Measurements from ENCODE around the gene PPIF.

The PPIF gene

DNA sequence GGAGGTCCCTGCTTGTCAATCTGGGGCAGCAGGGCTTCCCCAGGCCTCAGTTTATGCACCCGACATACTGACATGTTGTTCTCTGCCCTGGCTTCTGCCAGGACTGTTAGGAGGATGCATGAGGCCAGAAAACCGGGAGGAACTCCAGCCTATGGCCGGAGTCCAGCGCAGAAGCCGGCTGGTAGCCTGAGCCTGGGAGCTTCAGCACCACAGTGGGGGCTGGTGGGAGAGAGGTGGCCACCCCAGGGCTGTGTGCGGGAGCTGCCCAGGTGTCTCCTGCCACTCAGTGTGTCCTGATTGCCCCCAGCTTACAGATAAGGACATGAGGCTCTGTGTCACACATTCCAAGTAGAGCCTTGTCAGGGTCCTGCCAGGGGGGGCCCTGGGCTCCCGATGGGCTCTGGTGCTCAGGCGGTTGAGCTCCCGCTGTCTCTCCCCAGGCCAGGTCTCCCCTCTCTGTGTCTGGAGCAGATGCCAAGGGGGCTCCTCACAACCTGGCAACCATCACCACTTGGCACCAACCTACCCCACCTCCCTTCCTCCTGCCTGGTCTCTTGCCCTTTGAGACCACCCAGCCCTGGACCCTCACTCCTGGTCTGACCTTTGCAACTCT lies 32.3 kb downstream of the PPIF start:
- Histone ChIP-seq H3K27me3 (ENCODE audit: insufficient read depth, low read length) (no peaks in the 10 kb centered on the region), H3K36me3 (ENCODE audit: insufficient read depth, low read length) (no peaks in the 10 kb centered on the region), H3K4me3 (ENCODE audit: low read length) (no peak overlapping the region), H3K4me1 (ENCODE audit: insufficient read depth, low read length) (peaks cover 18% of the 10 kb centered on the region), H3K9me3 (ENCODE audit: low read length) (no peaks in the 10 kb centered on the region), H2AFZ (ENCODE audit: low read depth, low read length) (no peak overlapping the region)

DNA sequence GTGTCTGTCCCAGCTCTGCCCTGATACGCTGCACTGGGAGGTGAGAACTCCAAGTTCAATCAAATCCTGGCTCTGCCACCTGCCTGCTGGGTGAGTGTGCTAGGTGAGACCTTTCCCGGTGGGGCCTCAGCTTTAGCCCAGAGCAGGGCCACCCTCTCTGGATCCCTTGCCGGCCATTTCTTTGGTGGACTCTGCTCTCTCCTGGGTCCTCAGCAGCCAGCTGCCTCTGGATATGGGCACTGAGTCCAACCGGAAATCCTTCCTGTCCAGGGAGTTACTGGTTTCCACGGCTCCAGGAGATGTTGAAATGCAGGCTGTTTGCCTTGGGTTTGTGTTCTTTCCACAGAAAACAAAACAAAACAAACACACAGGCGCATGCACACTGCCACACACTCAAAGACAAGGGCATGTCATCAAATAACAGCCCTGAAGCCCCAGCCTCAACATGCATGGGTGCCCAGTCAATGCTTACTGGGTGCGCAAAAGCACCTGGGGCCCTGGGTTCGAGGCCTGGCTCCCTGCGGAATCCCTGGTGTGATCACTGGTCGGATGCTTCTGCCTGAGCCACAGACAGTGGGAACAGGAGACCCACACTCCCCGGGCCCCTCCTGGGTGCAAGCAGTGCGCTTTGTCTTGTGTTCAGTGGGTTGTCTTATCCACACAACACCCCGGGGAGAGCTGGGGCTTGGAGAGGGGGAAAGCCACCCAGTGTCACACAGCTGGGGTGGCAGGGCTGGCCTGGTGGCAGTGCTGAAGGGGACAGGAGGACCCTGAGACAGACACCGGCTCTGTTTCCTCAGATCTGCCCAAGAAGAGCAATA lies 33.1 kb downstream of the PPIF start:
- peaks cover 21% of the 10 kb centered on the region for H3K4me1 ChIP-seq (ENCODE audit: insufficient read depth, low read length)
- H2AFZ ChIP-seq (ENCODE audit: low read depth, low read length), result no peak overlapping the region
- H3K36me3 ChIP-seq (ENCODE audit: insufficient read depth, low read length), result no peaks in the 10 kb centered on the region
- H3K27me3 ChIP-seq (ENCODE audit: insufficient read depth, low read length), result no peaks in the 10 kb centered on the region
- H3K4me3 ChIP-seq (ENCODE audit: low read length), result no peak overlapping the region
- H3K9me3 ChIP-seq (ENCODE audit: low read length), result no peaks in the 10 kb centered on the region

DNA sequence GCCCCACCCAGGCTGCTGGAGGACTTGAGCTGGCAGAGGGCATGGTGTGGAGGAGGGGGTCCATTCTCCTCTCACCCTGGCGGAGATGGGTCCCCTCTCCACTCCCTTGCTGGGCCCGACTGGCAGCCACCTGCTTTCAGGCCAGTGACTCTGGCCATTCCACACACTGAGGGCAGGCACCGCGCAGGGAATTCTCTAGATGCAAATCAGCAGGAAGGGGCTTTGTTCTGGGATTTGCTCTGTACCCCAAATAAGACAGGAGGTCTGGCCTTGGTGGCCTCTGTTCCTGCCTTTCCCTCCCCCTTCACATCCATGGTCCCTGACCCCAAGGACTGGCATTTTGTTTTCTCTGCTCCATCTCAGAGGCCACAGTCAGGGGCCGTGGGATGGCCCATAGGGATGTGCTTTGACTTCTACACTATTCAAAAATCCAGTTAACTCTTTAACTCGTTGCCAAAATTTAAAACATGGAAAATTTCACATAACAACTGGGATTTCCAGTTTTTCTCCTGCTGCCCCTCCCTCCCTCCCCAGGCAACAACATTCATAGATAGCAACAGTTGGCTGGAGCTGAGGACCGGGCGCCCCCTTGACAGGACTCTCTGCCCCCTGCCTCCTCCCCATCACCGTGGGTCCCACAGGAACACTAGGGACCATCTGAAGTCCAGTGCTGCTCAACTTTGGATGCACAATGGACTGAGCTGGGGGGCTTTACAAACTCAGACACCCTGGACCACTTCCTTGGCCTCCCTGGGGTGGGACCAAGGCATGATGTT lies 33.9 kb downstream of the PPIF start:
- Histone ChIP-seq H3K9me3 (ENCODE audit: low read length) (no peaks in the 10 kb centered on the region), H3K27me3 (ENCODE audit: insufficient read depth, low read length) (no peaks in the 10 kb centered on the region), H3K36me3 (ENCODE audit: insufficient read depth, low read length) (no peaks in the 10 kb centered on the region), H3K4me1 (ENCODE audit: insufficient read depth, low read length) (peaks cover 21% of the 10 kb centered on the region), H2AFZ (ENCODE audit: low read depth, low read length) (no peak overlapping the region), H3K4me3 (ENCODE audit: low read length) (no peak overlapping the region)

DNA sequence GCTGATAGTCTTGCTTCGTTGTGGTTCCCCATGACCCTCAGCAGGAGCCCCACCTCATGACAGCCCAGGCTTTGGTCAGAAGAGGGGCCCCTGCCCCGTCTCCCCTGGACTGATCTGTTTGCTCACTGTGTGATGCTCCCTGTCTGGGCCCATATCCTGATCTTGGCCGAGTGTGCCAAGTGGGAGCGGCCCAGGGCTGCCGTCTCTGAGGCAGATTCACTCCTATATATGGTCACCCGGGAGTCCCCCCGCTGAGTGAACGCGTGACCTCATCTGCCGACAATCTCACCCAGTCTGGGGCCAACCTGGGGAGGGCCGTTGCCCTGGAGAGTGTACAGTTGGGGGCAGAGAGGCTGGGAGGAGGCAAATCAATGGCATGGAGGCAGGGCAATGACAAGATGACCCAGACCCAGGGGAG lies 34.5 kb downstream of the PPIF start:
- Histone ChIP-seq H3K4me3 (ENCODE audit: low read length) (no peak overlapping the region), H3K4me1 (ENCODE audit: insufficient read depth, low read length) (peaks cover 21% of the 10 kb centered on the region), H3K27me3 (ENCODE audit: insufficient read depth, low read length) (no peaks in the 10 kb centered on the region), H2AFZ (ENCODE audit: low read depth, low read length) (no peak overlapping the region), H3K36me3 (ENCODE audit: insufficient read depth, low read length) (no peaks in the 10 kb centered on the region), H3K9me3 (ENCODE audit: low read length) (no peaks in the 10 kb centered on the region)

DNA sequence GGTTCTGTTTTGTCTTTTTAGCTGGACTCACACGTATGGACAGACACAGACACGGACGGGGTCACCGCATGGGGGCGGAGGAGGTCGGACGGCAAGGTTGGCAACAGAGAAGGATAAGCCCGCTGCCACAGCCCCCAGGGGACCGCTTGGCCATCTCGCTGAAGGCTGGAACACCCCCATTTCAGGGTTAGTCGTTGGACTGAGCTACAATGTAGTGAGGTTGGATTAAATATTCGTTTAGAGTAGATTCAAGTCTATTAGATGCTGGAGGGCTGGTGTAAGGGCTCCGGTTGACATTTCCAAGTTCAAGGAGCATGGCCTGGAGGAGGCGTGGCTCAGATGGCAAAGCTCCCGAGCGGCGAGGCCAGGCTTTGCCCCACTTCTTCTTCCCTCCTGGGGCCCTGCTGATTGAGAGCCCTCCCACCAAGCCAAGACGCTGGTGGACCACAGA lies 35.2 kb downstream of the PPIF start:
- no peak overlapping the region for H2AFZ ChIP-seq (ENCODE audit: low read depth, low read length)
- no peaks in the 10 kb centered on the region for H3K36me3 ChIP-seq (ENCODE audit: insufficient read depth, low read length)
- H3K27me3 ChIP-seq (ENCODE audit: insufficient read depth, low read length), result no peaks in the 10 kb centered on the region
- no peak overlapping the region for H3K4me3 ChIP-seq (ENCODE audit: low read length)
- H3K9me3 ChIP-seq (ENCODE audit: low read length), result no peaks in the 10 kb centered on the region
- peaks cover 21% of the 10 kb centered on the region for H3K4me1 ChIP-seq (ENCODE audit: insufficient read depth, low read length)

DNA sequence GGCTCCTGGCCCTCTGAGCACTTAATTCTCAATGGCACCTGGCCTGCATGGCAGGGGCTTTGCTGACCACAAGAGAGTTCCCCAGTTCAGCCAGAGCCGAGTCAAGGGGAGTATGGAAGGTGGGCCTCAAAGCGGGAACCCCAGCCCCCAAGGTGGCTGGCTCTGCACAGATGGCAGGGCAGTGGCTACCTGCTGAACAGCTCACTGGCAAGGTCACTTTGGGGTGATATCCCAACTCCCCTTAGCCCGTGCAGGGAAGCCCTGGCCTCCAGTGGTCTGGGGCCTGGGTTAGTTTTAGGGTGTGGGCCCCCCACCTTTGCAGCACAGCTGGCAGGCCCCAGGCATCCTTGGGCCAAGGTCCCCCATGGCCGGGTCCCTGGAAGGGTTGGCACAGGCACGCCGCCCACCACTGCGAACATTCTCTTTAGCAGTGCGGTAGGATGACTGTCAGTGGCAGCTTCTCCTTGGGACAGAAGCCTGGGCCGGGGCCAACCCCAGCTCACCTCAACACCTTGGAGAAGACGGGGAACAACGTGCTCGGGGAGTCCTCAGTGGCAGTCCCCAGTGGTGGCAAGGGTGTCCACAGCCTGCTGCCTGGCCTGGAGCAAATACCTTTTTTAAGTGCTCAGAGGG lies 36.8 kb downstream of the PPIF start:
- H3K36me3 ChIP-seq (ENCODE audit: insufficient read depth, low read length), result no peaks in the 10 kb centered on the region
- no peak overlapping the region for H2AFZ ChIP-seq (ENCODE audit: low read depth, low read length)
- peaks cover 21% of the 10 kb centered on the region for H3K4me1 ChIP-seq (ENCODE audit: insufficient read depth, low read length)
- H3K9me3 ChIP-seq (ENCODE audit: low read length), result no peaks in the 10 kb centered on the region
- no peak overlapping the region for H3K4me3 ChIP-seq (ENCODE audit: low read length)
- no peaks in the 10 kb centered on the region for H3K27me3 ChIP-seq (ENCODE audit: insufficient read depth, low read length)

DNA sequence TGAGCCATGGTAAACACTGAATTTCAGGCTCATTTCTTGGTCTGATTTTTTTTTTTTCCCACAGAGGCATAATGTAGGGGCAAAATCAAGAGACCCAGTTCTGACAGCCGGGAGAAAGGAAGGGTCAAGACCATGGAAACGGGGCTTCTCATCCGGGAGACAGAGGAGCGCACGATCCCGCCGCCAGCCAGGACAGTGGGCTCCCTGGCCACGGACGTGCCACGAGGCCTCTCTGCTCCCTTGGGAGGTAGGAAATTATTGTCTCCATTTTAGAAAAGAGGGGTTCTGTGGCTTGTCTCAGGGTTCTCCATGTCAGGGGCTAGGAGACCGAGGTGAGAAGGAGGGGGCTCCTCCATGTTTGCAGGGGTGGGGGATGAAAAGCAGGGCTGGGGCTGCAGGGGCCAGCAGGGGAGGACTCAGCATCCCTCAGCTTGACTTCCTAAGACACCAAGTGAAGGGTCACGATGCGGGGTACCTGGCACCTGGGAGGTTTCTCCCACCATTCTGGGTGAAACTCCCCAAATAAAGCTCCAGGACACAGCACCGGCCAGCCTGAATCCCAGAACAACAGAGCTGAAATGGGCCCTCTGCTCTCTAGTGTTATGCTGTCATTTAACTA lies 37.6 kb downstream of the PPIF start:
- H2AFZ ChIP-seq (ENCODE audit: low read depth, low read length), result no peak overlapping the region
- peaks cover 21% of the 10 kb centered on the region for H3K4me1 ChIP-seq (ENCODE audit: insufficient read depth, low read length)
- no peak overlapping the region for H3K4me3 ChIP-seq (ENCODE audit: low read length)
- no peaks in the 10 kb centered on the region for H3K9me3 ChIP-seq (ENCODE audit: low read length)
- no peaks in the 10 kb centered on the region for H3K27me3 ChIP-seq (ENCODE audit: insufficient read depth, low read length)
- no peaks in the 10 kb centered on the region for H3K36me3 ChIP-seq (ENCODE audit: insufficient read depth, low read length)

DNA sequence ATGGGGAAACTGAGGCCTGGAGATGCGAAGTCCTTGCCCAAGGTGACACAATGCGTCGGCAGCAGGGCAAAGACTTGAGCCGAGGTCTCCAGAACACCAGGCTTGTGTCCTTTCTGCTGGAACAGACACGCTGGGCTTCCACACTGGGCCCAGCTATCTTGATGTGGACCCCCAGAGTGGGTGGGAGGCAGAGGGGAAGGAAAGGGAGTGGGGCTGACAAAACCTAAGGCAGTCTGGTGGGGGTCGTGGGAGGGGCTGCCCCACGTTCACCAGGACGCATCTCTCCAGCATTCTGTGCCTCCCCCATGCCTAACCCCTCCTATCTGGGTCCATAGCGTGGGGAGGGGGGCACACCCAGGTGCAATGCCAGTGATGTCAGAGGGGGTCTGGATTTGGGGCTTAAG lies 38.1 kb downstream of the PPIF start:
- no peak overlapping the region for H3K4me3 ChIP-seq (ENCODE audit: low read length)
- H3K4me1 ChIP-seq (ENCODE audit: insufficient read depth, low read length), result peaks cover 21% of the 10 kb centered on the region
- no peaks in the 10 kb centered on the region for H3K27me3 ChIP-seq (ENCODE audit: insufficient read depth, low read length)
- no peak overlapping the region for H2AFZ ChIP-seq (ENCODE audit: low read depth, low read length)
- H3K9me3 ChIP-seq (ENCODE audit: low read length), result no peaks in the 10 kb centered on the region
- H3K36me3 ChIP-seq (ENCODE audit: insufficient read depth, low read length), result no peaks in the 10 kb centered on the region

DNA sequence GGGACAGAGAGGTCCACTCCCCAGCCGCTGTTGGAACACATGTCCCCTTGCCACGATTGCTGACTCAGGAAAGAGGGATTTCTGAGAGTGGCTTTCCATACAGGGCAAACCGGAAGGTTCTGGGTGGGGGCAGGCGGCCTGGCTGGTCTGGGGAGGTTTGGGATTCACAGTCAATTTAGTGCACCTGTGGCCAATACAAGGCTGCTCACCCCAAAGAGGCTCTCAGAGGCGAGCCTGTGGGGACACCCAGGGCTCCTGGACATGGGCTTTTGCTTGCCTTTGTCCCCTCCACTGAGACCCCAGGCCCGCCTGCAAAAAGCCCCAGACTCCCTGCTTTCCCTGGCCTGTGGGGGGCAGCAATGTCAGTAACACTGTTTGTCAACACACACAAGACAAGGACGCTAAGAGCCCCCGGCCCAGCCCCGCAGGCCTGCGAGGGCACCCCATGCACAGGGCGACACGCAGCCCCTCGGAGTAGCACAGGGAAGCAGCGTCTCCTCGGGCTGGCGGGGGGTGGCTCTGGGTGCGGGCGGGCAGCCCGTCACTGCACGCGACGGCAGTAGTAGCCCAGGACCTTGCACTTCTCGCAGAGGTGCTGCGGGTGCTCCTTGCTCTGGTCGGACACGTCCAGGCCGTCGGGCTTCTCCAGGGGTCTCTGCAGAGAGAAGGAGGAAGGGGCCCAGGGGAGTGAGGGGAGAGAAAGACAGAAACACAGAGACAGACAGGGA lies 38.7 kb downstream of the PPIF start:
- H3K27me3 ChIP-seq (ENCODE audit: insufficient read depth, low read length), result no peaks in the 10 kb centered on the region
- no peak overlapping the region for H3K4me3 ChIP-seq (ENCODE audit: low read length)
- H3K9me3 ChIP-seq (ENCODE audit: low read length), result no peaks in the 10 kb centered on the region
- peaks cover 21% of the 10 kb centered on the region for H3K4me1 ChIP-seq (ENCODE audit: insufficient read depth, low read length)
- no peaks in the 10 kb centered on the region for H3K36me3 ChIP-seq (ENCODE audit: insufficient read depth, low read length)
- no peak overlapping the region for H2AFZ ChIP-seq (ENCODE audit: low read depth, low read length)

DNA sequence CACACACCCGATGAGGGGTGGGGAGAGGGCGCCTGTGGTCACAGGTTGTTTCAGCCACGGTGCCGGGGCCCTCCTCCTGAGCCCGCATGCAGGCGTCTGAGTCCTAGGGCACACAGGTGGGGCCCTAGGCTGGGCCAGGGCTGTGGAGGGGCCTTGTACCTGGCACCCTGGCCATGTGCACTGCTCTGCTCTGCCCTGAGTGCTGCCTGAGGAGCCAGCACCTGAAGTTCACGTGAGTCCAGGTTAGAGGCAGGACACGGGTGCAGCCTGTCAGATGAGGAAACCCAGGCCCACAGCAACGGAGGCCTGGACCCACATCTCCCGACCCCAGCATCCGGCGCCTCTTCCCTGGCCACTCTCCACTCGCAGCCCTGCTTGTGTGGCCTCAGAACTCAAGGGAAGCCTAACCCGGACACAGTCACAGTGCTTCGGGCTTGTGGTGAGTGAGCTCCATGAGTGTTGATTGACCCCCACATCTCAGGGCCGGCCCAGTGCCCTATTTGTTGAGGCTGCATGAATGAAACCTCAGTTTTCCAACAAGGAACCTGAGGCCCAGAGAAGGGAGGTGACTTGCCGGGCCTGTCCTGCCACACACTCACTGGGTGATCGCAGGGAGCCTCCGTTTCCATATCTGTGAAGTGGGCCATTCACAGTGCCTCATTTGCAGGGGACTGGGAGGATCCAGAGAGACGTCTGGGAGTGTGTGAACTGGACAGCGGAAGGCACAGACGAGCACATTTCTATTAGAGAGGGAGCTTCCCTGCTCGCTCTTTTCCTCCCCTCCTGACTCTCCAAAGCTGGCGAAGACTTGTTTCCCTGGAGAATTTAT lies 39.6 kb downstream of the PPIF start:
- Histone ChIP-seq H3K4me3 (ENCODE audit: low read length) (no peak overlapping the region), H3K4me1 (ENCODE audit: insufficient read depth, low read length) (peaks cover 16% of the 10 kb centered on the region), H3K36me3 (ENCODE audit: insufficient read depth, low read length) (no peaks in the 10 kb centered on the region), H2AFZ (ENCODE audit: low read depth, low read length) (no peak overlapping the region), H3K27me3 (ENCODE audit: insufficient read depth, low read length) (no peaks in the 10 kb centered on the region), H3K9me3 (ENCODE audit: low read length) (no peaks in the 10 kb centered on the region)

DNA sequence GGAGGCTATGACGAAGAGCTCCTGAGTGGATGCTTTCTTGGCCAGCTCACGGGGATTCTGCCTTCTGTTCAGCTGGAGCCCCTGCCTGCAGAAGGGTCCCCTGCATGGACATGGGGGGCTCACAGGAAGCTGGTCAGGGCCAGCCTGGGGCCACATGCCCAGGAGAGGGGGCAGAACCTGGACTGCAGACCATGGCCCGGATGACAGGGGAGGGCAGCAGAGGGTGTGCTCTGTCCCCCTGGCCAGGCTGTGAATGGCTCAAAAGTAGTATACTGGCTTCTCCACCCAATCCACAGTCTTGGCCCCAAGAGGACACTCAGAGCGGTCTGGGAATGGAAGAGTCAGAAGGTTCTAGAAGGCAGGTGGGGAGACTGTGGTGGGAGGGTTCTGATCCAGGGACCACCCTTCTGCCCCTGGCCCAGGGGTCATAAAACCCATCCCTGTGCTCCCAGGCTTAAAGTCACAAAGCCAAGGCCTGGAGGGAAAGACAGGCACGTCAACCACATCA lies 40.3 kb downstream of the PPIF start:
- no peaks in the 10 kb centered on the region for H3K9me3 ChIP-seq (ENCODE audit: low read length)
- H2AFZ ChIP-seq (ENCODE audit: low read depth, low read length), result no peak overlapping the region
- no peaks in the 10 kb centered on the region for H3K27me3 ChIP-seq (ENCODE audit: insufficient read depth, low read length)
- H3K36me3 ChIP-seq (ENCODE audit: insufficient read depth, low read length), result no peaks in the 10 kb centered on the region
- H3K4me3 ChIP-seq (ENCODE audit: low read length), result no peak overlapping the region
- H3K4me1 ChIP-seq (ENCODE audit: insufficient read depth, low read length), result peaks cover 10% of the 10 kb centered on the region
